ENCODE results near the gene HSF2BP. TPM values are rescaled to one million over a fixed set of nuclear protein-coding genes. Genes with fewer than 3 reads are reported as not detected.

Gene HSF2BP
- polyA plus RNA-seq, 1 donor (not counting 4 experiments of a cell fraction or from before 2014, with no cell fraction given): 6.1 TPM

DNA sequence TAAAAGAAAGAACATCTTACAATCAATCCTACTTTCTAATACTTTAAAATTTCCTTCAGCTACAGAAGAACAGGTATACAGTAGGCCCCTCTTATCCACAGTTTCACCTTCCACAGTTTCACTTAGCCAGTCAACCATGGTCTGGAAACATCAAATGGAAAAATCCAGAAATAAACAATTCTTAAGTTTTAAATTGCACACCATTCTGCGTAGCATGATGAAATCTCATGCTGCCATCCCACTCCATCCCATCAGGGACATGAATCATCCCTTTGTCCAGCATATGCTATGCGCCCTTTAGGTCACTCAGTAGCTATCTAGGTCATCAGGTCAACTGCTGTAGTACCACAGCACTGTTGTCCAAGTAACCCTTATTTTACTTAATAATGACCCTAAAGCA is 67.7 kb downstream of the HSF2BP start:
- Histone ChIP-seq H3K79me2 (ENCODE audit: control insufficient read depth, insufficient read depth, low read length) (peaks cover 8% of the 10 kb centered on the region), H2AFZ (ENCODE audit: control insufficient read depth, low read length) (no peak overlapping the region), H3K36me3 (ENCODE audit: control insufficient read depth in 2 of 2, extremely low read depth in 1 of 2, insufficient read depth in 2 of 2, low read length in 2 of 2) (no peaks in the 10 kb centered on the region), H3K27ac (ENCODE audit: control insufficient read depth, insufficient read depth, low read length) (no peak overlapping the region), H3K9me3 (ENCODE audit: control insufficient read depth, low read depth, low read length) (no peaks in the 10 kb centered on the region), H3K9ac (ENCODE audit: control insufficient read depth, extremely low read depth, insufficient read depth, low read length) (no peak overlapping the region), H3K4me3 (ENCODE audit: control insufficient read depth in 2 of 3, extremely low read depth in 1 of 3, insufficient read depth in 2 of 3, low read depth in 1 of 3, low read length in 3 of 3) (no peak overlapping the region), H3K9me1 (ENCODE audit: control insufficient read depth, extremely low read depth, insufficient read depth, low read length) (no peaks in the 10 kb centered on the region), H3K27me3 (ENCODE audit: control insufficient read depth, extremely low read depth, insufficient read depth, low read length) (no peaks in the 10 kb centered on the region), H3K4me2 (ENCODE audit: control insufficient read depth, extremely low read depth, insufficient read depth, low read depth, low read length) (no peak overlapping the region), H4K20me1 (ENCODE audit: control insufficient read depth, extremely low read depth, insufficient read depth, low read length) (no peaks in the 10 kb centered on the region), H3K4me1 (ENCODE audit: control insufficient read depth, extremely low read depth, insufficient read depth, low read length) (peaks cover 32% of the 10 kb centered on the region)
- no peak for DNase-seq (ENCODE audit: low read depth, low spot score)
- dilution Hi-C loops (cut with MboI; ENCODE audit: extremely low pct_ligation_motif_present, low sequenced_read_pairs): no loop called here
- no peak for FAIRE-seq
- no peak for TF ChIP-seq EZH2 (IDR thresholded peaks at IDR 0.05; ENCODE audit: low read length)
- TF ChIP-seq, protein P1, sequence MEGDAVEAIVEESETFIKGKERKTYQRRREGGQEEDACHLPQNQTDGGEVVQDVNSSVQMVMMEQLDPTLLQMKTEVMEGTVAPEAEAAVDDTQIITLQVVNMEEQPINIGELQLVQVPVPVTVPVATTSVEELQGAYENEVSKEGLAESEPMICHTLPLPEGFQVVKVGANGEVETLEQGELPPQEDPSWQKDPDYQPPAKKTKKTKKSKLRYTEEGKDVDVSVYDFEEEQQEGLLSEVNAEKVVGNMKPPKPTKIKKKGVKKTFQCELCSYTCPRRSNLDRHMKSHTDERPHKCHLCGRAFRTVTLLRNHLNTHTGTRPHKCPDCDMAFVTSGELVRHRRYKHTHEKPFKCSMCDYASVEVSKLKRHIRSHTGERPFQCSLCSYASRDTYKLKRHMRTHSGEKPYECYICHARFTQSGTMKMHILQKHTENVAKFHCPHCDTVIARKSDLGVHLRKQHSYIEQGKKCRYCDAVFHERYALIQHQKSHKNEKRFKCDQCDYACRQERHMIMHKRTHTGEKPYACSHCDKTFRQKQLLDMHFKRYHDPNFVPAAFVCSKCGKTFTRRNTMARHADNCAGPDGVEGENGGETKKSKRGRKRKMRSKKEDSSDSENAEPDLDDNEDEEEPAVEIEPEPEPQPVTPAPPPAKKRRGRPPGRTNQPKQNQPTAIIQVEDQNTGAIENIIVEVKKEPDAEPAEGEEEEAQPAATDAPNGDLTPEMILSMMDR (optimal IDR thresholded peaks at IDR 0.05 in 1 of 3, IDR thresholded peaks at IDR 0.05 in 1 of 3, conservative IDR thresholded peaks at IDR 0.05 in 1 of 3; ENCODE audit: extremely low read depth in 1 of 3, insufficient read depth in 2 of 3, low read length in 3 of 3): no peak

DNA sequence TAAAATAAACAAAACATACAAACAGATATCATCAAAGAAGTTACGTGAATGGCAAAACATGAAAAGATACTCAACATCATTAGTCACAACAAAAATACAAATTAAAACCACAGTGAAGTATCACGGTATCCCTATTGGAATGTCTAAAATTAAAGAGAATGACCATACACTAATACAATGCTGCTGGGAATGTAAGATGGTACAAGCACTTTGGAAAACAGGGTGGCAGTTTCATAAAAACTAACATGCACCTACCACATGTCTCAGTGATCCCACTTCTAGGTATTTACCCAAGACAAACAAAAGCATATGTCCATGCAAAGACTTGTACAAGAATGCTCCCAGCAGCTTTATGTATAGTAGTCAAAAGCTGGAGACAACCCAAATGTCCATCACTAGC is 69.1 kb downstream of the HSF2BP start:
- no peak for DNase-seq (ENCODE audit: low read depth, low spot score)
- peak; percentile 60 for FAIRE-seq
- dilution Hi-C loops (cut with MboI; ENCODE audit: extremely low pct_ligation_motif_present, low sequenced_read_pairs): no loop called here

More for the DNA sequence above, 69.1 kb downstream of the HSF2BP start:
- TF ChIP-seq EZH2 (IDR thresholded peaks at IDR 0.05; ENCODE audit: low read length): no peak
- TF ChIP-seq, protein P1 (optimal IDR thresholded peaks at IDR 0.05 in 1 of 3, IDR thresholded peaks at IDR 0.05 in 1 of 3, conservative IDR thresholded peaks at IDR 0.05 in 1 of 3; ENCODE audit: extremely low read depth in 1 of 3, insufficient read depth in 2 of 3, low read length in 3 of 3): no peak
- no peaks in the 10 kb centered on the region for H3K36me3 ChIP-seq (ENCODE audit: control insufficient read depth in 2 of 2, extremely low read depth in 1 of 2, insufficient read depth in 2 of 2, low read length in 2 of 2)
- peaks cover 8% of the 10 kb centered on the region for H3K79me2 ChIP-seq (ENCODE audit: control insufficient read depth, insufficient read depth, low read length)
- no peak overlapping the region for H2AFZ ChIP-seq (ENCODE audit: control insufficient read depth, low read length)
- H3K4me1 ChIP-seq (ENCODE audit: control insufficient read depth, extremely low read depth, insufficient read depth, low read length): peaks cover 38% of the 10 kb centered on the region
- H3K9me3 ChIP-seq (ENCODE audit: control insufficient read depth, low read depth, low read length): no peaks in the 10 kb centered on the region
- H3K9me1 ChIP-seq (ENCODE audit: control insufficient read depth, extremely low read depth, insufficient read depth, low read length): no peaks in the 10 kb centered on the region
- no peak overlapping the region for H3K9ac ChIP-seq (ENCODE audit: control insufficient read depth, extremely low read depth, insufficient read depth, low read length)
- H3K27ac ChIP-seq (ENCODE audit: control insufficient read depth, insufficient read depth, low read length): peak overlapping the region; percentile 42
- H3K27me3 ChIP-seq (ENCODE audit: control insufficient read depth, extremely low read depth, insufficient read depth, low read length): no peaks in the 10 kb centered on the region
- no peak overlapping the region for H3K4me2 ChIP-seq (ENCODE audit: control insufficient read depth, extremely low read depth, insufficient read depth, low read depth, low read length)
- no peaks in the 10 kb centered on the region for H4K20me1 ChIP-seq (ENCODE audit: control insufficient read depth, extremely low read depth, insufficient read depth, low read length)
- H3K4me3 ChIP-seq (ENCODE audit: control insufficient read depth in 2 of 3, extremely low read depth in 1 of 3, insufficient read depth in 2 of 3, low read depth in 1 of 3, low read length in 3 of 3): no peak overlapping the region
